Measurements from ENCODE around the gene CSNK1G2. TPM values are rescaled to one million over a fixed set of nuclear protein-coding genes. Genes with fewer than 3 reads are reported as not detected.

CSNK1G2 gene
- polyA plus RNA-seq, 1 donor from 2014 or later = 110 TPM

GRCh38 chr19:1952635-1953034, 11.7 kb downstream of the CSNK1G2 start:
- Histone ChIP-seq H3K79me2 (replicated peaks; ENCODE audit: insufficient read depth, low read length) (peaks cover 38% of the 10 kb centered on the region), H4K20me1 (ENCODE audit: insufficient read depth) (no peaks in the 10 kb centered on the region), H3K36me3 (ENCODE audit: insufficient read depth, low read length) (no peaks in the 10 kb centered on the region), H3K4me2 (ENCODE audit: low read length) (no peak overlapping the region), H3K4me3 (ENCODE audit: low read length) (no peak overlapping the region), H3K9me3 (ENCODE audit: low read length) (no peaks in the 10 kb centered on the region), H3K9me2 (ENCODE audit: insufficient read depth, low read length) (no peaks in the 10 kb centered on the region), H3K27ac (ENCODE audit: low read length) (no peak overlapping the region), H2AFZ (ENCODE audit: low read depth, low read length) (no peak overlapping the region), H3K27me3 (ENCODE audit: insufficient read depth, low read depth, low read length) (no peaks in the 10 kb centered on the region), H3K9ac (ENCODE audit: low read length) (no peak overlapping the region), H3F3A (ENCODE audit: insufficient read depth, low read length, poor library complexity, severe bottlenecking) (no peaks in the 10 kb centered on the region)
- TF ChIP-seq POLR2AphosphoS5 (IDR thresholded peaks at IDR 0.05) (no peak), EP300 (conservative IDR thresholded peaks at IDR 0.05; ENCODE audit: poor library complexity, severe bottlenecking) (no peak)

GRCh38 chr19:1953037-1953436, 12.1 kb downstream of the CSNK1G2 start:
- Histone ChIP-seq H3K27me3 (ENCODE audit: insufficient read depth, low read depth, low read length) (no peaks in the 10 kb centered on the region), H3K9me2 (ENCODE audit: insufficient read depth, low read length) (no peaks in the 10 kb centered on the region), H3K9me3 (ENCODE audit: low read length) (no peaks in the 10 kb centered on the region), H3F3A (ENCODE audit: insufficient read depth, low read length, poor library complexity, severe bottlenecking) (no peaks in the 10 kb centered on the region), H3K4me2 (ENCODE audit: low read length) (no peak overlapping the region), H3K4me3 (ENCODE audit: low read length) (no peak overlapping the region), H3K79me2 (replicated peaks; ENCODE audit: insufficient read depth, low read length) (peaks cover 35% of the 10 kb centered on the region), H3K9ac (ENCODE audit: low read length) (no peak overlapping the region), H4K20me1 (ENCODE audit: insufficient read depth) (no peaks in the 10 kb centered on the region), H3K36me3 (ENCODE audit: insufficient read depth, low read length) (no peaks in the 10 kb centered on the region), H2AFZ (ENCODE audit: low read depth, low read length) (no peak overlapping the region), H3K27ac (ENCODE audit: low read length) (no peak overlapping the region)
- TF ChIP-seq EZH2 (IDR thresholded peaks at IDR 0.05; ENCODE audit: borderline replicate concordance, insufficient read depth, low read length, poor library complexity, severe bottlenecking) = no peak
- no peak for TF ChIP-seq CTCF (IDR thresholded peaks at IDR 0.05; ENCODE audit: poor library complexity, severe bottlenecking)
- no peak for TF ChIP-seq REST (IDR thresholded peaks at IDR 0.05; ENCODE audit: borderline replicate concordance)
- no peak for TF ChIP-seq SMC3 (conservative IDR thresholded peaks at IDR 0.05; ENCODE audit: poor library complexity)
- no peak for TF ChIP-seq TAF1 (IDR thresholded peaks at IDR 0.05; ENCODE audit: low read depth)

- no peaks in the 10 kb centered on the region for H3K9me2 ChIP-seq (ENCODE audit: insufficient read depth, low read length)
- no peak for TF ChIP-seq EZH2 (IDR thresholded peaks at IDR 0.05; ENCODE audit: borderline replicate concordance, insufficient read depth, low read length, poor library complexity, severe bottlenecking)
- no peak for TF ChIP-seq EP300 (conservative IDR thresholded peaks at IDR 0.05; ENCODE audit: poor library complexity, severe bottlenecking)
- TF ChIP-seq SMC3 (conservative IDR thresholded peaks at IDR 0.05; ENCODE audit: poor library complexity) = no peak
- no peak for TF ChIP-seq POLR2AphosphoS5 (IDR thresholded peaks at IDR 0.05)
- TF ChIP-seq MXI1 (conservative IDR thresholded peaks at IDR 0.05; ENCODE audit: poor library complexity, severe bottlenecking) = no peak
- TF ChIP-seq REST (IDR thresholded peaks at IDR 0.05; ENCODE audit: borderline replicate concordance) = no peak
- no peak for TF ChIP-seq RAD21 (conservative IDR thresholded peaks at IDR 0.05)
- no peak for TF ChIP-seq CTCF (IDR thresholded peaks at IDR 0.05; ENCODE audit: poor library complexity, severe bottlenecking)
- TF ChIP-seq TAF1 (IDR thresholded peaks at IDR 0.05; ENCODE audit: low read depth) = no peak
- no peaks in the 10 kb centered on the region for H3K27me3 ChIP-seq (ENCODE audit: insufficient read depth, low read depth, low read length)
- no peaks in the 10 kb centered on the region for H3K36me3 ChIP-seq (ENCODE audit: insufficient read depth, low read length)
- H4K20me1 ChIP-seq (ENCODE audit: insufficient read depth) = no peaks in the 10 kb centered on the region
- no peak overlapping the region for H3K9ac ChIP-seq (ENCODE audit: low read length)
- no peak overlapping the region for H3K4me3 ChIP-seq (ENCODE audit: low read length)
- H3K4me2 ChIP-seq (ENCODE audit: low read length) = no peak overlapping the region
- no peak overlapping the region for H3K27ac ChIP-seq (ENCODE audit: low read length)
- H3K9me3 ChIP-seq (ENCODE audit: low read length) = no peaks in the 10 kb centered on the region
- H3F3A ChIP-seq (ENCODE audit: insufficient read depth, low read length, poor library complexity, severe bottlenecking) = no peaks in the 10 kb centered on the region
- no peak overlapping the region for H2AFZ ChIP-seq (ENCODE audit: low read depth, low read length)
- peaks cover 35% of the 10 kb centered on the region for H3K79me2 ChIP-seq (replicated peaks; ENCODE audit: insufficient read depth, low read length)
Measured at GRCh38 chr19:1953441-1954094, 12.6 kb downstream of the CSNK1G2 start.

Data from neural cell (in vitro differentiated cells).